IMR-90 (cell line): ENCODE measurements around the gene CIBAR2. TPM values are rescaled to one million over a fixed set of nuclear protein-coding genes. Genes with fewer than 3 reads are reported as not detected.

Source experiments
- ATAC-seq: fragments of 200-7000 bp; cut with Tn5 transposase; 2 replicates; pipeline ENCODE4 v1.9.1; 2020; ENCODE audit warnings: low read depth, mild to moderate bottlenecking, moderate library complexity
- BruUV-seq: library from RNA; stranded (reverse); fragments of 400-500 nt; replicated peaks from 2 replicates; lab custom pipeline; 2021; lab: Mats Ljungman, UMichigan
- CTCF ChIA-PET: fragments of 300-600 bp; formaldehyde crosslinking; extraction: SDS; loops from one replicate; lab custom pipeline; 2021; ENCODE audit warnings: antibody characterized with exemption; lab: Yijun Ruan, JAX
- POLR2A ChIA-PET: fragments of 300-600 bp; sonication (Branson Sonifier 250); formaldehyde crosslinking; loops from one replicate; lab custom pipeline; 2022; ENCODE audit warnings: antibody characterized with exemption; ENCODE audit not compliant: unreplicated experiment; lab: Charles Lee
- DNase-seq: peaks from one replicate; pipeline ENCODE4 v3.0.0; 2013
- H2AFZ ChIP-seq: replicated peaks from 2 replicates; pipeline ENCODE3; 2013; ENCODE audit warnings: low read length, mild to moderate bottlenecking; ENCODE audit not compliant: poor library complexity
- H2AK5ac ChIP-seq: 2 replicates; pipeline ENCODE4 v1.6.1; 2013; ENCODE audit warnings: low read depth, low read length, inconsistent platforms
- H2AK9ac ChIP-seq: replicated peaks from 2 replicates; pipeline ENCODE3; 2013; ENCODE audit warnings: mild to moderate bottlenecking, low read depth, low read length, moderate library complexity; ENCODE audit not compliant: poor library complexity
- H2BK120ac ChIP-seq: 2 replicates; pipeline ENCODE4 v1.6.1; 2013; ENCODE audit warnings: low read depth, low read length, inconsistent platforms
- H2BK15ac ChIP-seq: 3 replicates; pipeline ENCODE4 v1.6.1; 2013; ENCODE audit warnings: low read depth, low read length, inconsistent platforms
- H2BK20ac ChIP-seq: 2 replicates; pipeline ENCODE4 v1.6.1; 2013; ENCODE audit warnings: low read depth, mild to moderate bottlenecking, inconsistent platforms, low read length, moderate library complexity
- H2BK5ac ChIP-seq: 2 replicates; pipeline ENCODE4 v1.6.1; 2013; ENCODE audit warnings: mild to moderate bottlenecking, low read depth, low read length, inconsistent platforms; ENCODE audit not compliant: poor library complexity, severe bottlenecking
- H3K14ac ChIP-seq: replicated peaks from 2 replicates; pipeline ENCODE4 v1.6.1; 2013; ENCODE audit warnings: low read depth, low read length, inconsistent platforms
- H3K18ac ChIP-seq: 2 replicates; pipeline ENCODE4 v1.6.1; 2013; ENCODE audit warnings: low read depth, low read length, control low read depth
- H3K23ac ChIP-seq: 2 replicates; pipeline ENCODE4 v1.6.1; 2013; ENCODE audit warnings: low read depth, low read length, inconsistent platforms
- H3K27ac ChIP-seq: 2 replicates; pipeline ENCODE4 v1.5.1; 2013; ENCODE audit warnings: mild to moderate bottlenecking, control low read depth, low read length; ENCODE audit not compliant: insufficient read depth
- H3K27me3 ChIP-seq: 2 replicates; pipeline ENCODE4 v1.6.1; 2013; ENCODE audit warnings: low read length; ENCODE audit not compliant: control insufficient read depth, insufficient read depth
- H3K36me3 ChIP-seq: 2 replicates; pipeline ENCODE4 v1.6.1; 2013; ENCODE audit warnings: low read length, mixed read lengths; ENCODE audit not compliant: control insufficient read depth, insufficient read depth
- H3K4ac ChIP-seq: 2 replicates; pipeline ENCODE4 v1.6.1; 2013; ENCODE audit warnings: low read depth, low read length, inconsistent platforms
- H3K4me1 ChIP-seq: 2 replicates; pipeline ENCODE4 v1.6.1; 2013; ENCODE audit warnings: low read length, mixed read lengths; ENCODE audit not compliant: control insufficient read depth, insufficient read depth
- H3K4me2 ChIP-seq: 2 replicates; pipeline ENCODE4 v1.6.1; 2013; ENCODE audit warnings: low read depth, mild to moderate bottlenecking, control low read depth, low read length, moderate library complexity
- H3K4me3 ChIP-seq: 2 replicates; pipeline ENCODE4 v1.5.1; 2013; ENCODE audit warnings: low read depth, mild to moderate bottlenecking, control low read depth, low read length, moderate library complexity; ENCODE audit not compliant: insufficient read depth
- H3K56ac ChIP-seq: 2 replicates; pipeline ENCODE4 v1.6.1; 2013; ENCODE audit warnings: low read length, inconsistent platforms; ENCODE audit not compliant: insufficient read depth; ENCODE audit errors: extremely low read depth
- H3K79me1 ChIP-seq, 2 experiments: 2 replicates each; pipeline ENCODE4 v1.6.1; 2013; ENCODE audit warnings: low read length in 2 of 2, inconsistent platforms in 1 of 2, low read depth in 1 of 2
- H3K9ac ChIP-seq: 2 replicates; pipeline ENCODE4 v1.6.1; 2013; ENCODE audit warnings: low read depth, low read length, control low read depth
- H3K9me1 ChIP-seq: 2 replicates; pipeline ENCODE4 v1.6.1; 2013; ENCODE audit warnings: low read length, inconsistent platforms; ENCODE audit not compliant: insufficient read depth
- H3K9me3 ChIP-seq: 2 replicates; pipeline ENCODE4 v1.6.1; 2013; ENCODE audit warnings: low read length; ENCODE audit not compliant: control insufficient read depth, insufficient read depth
- H4K20me1 ChIP-seq: 2 replicates; pipeline ENCODE4 v1.6.1; 2013; ENCODE audit warnings: low read length, inconsistent platforms; ENCODE audit not compliant: insufficient read depth
- H4K5ac ChIP-seq: 2 replicates; pipeline ENCODE4 v1.6.1; 2013; ENCODE audit warnings: mild to moderate bottlenecking, low read depth, low read length, control low read depth
- H4K8ac ChIP-seq, 2 experiments: 2 replicates each; pipeline ENCODE4 v1.6.1; 2013; ENCODE audit warnings: low read depth in 2 of 2, low read length in 2 of 2, control low read depth in 1 of 2, inconsistent platforms in 1 of 2
- H4K91ac ChIP-seq: 2 replicates; pipeline ENCODE4 v1.6.1; 2013; ENCODE audit warnings: low read depth, low read length, inconsistent platforms; ENCODE audit not compliant: insufficient read depth
- CEBPB ChIP-seq: IDR thresholded peaks from 2 replicates; pipeline ENCODE4 v1.6.1; 2012; ENCODE audit warnings: low read depth, low read length, improper control_type of control experiment
- CHD1 ChIP-seq: IDR thresholded peaks from 2 replicates; pipeline ENCODE4 v1.6.1; 2012; ENCODE audit warnings: low read depth, low read length, improper control_type of control experiment
- CTCF ChIP-seq: conservative IDR thresholded peaks from 2 replicates; pipeline ENCODE4 v1.5.1; 2012; ENCODE audit warnings: mild to moderate bottlenecking, low read depth, low read length, improper control_type of control experiment
- FOS ChIP-seq: fragments of 150-350 bp; IDR thresholded peaks from 2 replicates; pipeline ENCODE4 v1.6.1; 2016; ENCODE audit warnings: low read depth, low read length
- MAFK ChIP-seq: IDR thresholded peaks from 2 replicates; pipeline ENCODE4 v1.6.1; 2012; ENCODE audit warnings: low read depth, low read length, improper control_type of control experiment
- MAZ ChIP-seq: IDR thresholded peaks from 2 replicates; pipeline ENCODE4 v1.6.1; 2012; ENCODE audit warnings: low read depth, mild to moderate bottlenecking, low read length, improper control_type of control experiment, moderate library complexity, borderline replicate concordance
- MXI1 ChIP-seq: IDR thresholded peaks from 2 replicates; pipeline ENCODE4 v1.6.1; 2012; ENCODE audit warnings: low read depth, mild to moderate bottlenecking, low read length, moderate library complexity, borderline replicate concordance
- NFE2L2 ChIP-seq: fragments of 150-350 bp; IDR thresholded peaks from 2 replicates; pipeline ENCODE4 v1.6.1; 2016; ENCODE audit warnings: low read depth, mild to moderate bottlenecking, low read length
- POLR2A ChIP-seq: IDR thresholded peaks from 2 replicates; pipeline ENCODE4 v1.6.1; 2012; ENCODE audit warnings: mild to moderate bottlenecking, low read depth, low read length
- RAD21 ChIP-seq: IDR thresholded peaks from 2 replicates; pipeline ENCODE4 v1.6.1; 2012; ENCODE audit warnings: low read length, improper control_type of control experiment
- RCOR1 ChIP-seq: IDR thresholded peaks from 2 replicates; pipeline ENCODE4 v1.6.1; 2012; ENCODE audit warnings: mild to moderate bottlenecking, low read length, improper control_type of control experiment; ENCODE audit not compliant: insufficient replicate concordance
- SMC3 ChIP-seq: fragments of 150-350 bp; IDR thresholded peaks from 2 replicates; pipeline ENCODE4 v1.6.1; 2016; ENCODE audit warnings: low read depth, mild to moderate bottlenecking, antibody characterized with exemption, low read length, moderate library complexity
- WGBS, 2 experiments: methylation state at CpG; one replicate each; pipeline versions ENCODE4 v1.1.5 to v1.1.7; 2013; ENCODE audit warnings: missing lambda C conversion rate in 2 of 2; ENCODE audit not compliant: insufficient read length in 1 of 2; ENCODE audit errors: extremely low coverage in 2 of 2; 5-methylcytosine and 5-hydroxymethylcytosine counted together
- dilution Hi-C: fragments of 300-500 bp; cut with HindIII; formaldehyde crosslinking; loops from one replicate; pipeline ENCODE4 v1.14.3; 2018; ENCODE audit warnings: low sequenced_read_pairs; ENCODE audit not compliant: unreplicated experiment
- in situ Hi-C: fragments of 300-500 bp; cut with MboI; formaldehyde crosslinking; loops from 3 replicates; pipeline ENCODE4 v1.14.3; 2019; ENCODE audit warnings: low sequenced_read_pairs, inconsistent platforms, mixed read lengths
- intact Hi-C: fragments of 100-400 bp; cut with micrococcal nuclease; formaldehyde crosslinking; loops from 2 replicates; pipeline ENCODE4 v1.10.0; 2022
- polyA plus RNA-seq, 3 experiments: library from polyadenylated mRNA; depleted of rRNA; stranded (reverse); fragments of >200 nt; gene quantifications; 2 replicates each; pipeline ENCODE4 v1.2.3, GENCODE V29; 2012; ENCODE audit warnings: low replicate concordance in 1 of 3
- total RNA-seq: library from RNA; depleted of rRNA; stranded (reverse); fragments of >200 nt; gene quantifications from 2 replicates; pipeline ENCODE4 v1.2.3, GENCODE V29; 2012
- TF ChIP-seq, protein P1 (sequence below): fragments of 150-350 bp; IDR thresholded peaks from 2 replicates; pipeline ENCODE4 v1.6.1; 2017; ENCODE audit warnings: mild to moderate bottlenecking, antibody characterized with exemption, low read length, low read depth
- TF ChIP-seq, protein P2 (sequence below): fragments of 150-350 bp; IDR thresholded peaks from 2 replicates; pipeline ENCODE4 v1.6.1; 2016; ENCODE audit warnings: low read depth, mild to moderate bottlenecking, low read length, moderate library complexity, borderline replicate concordance

Gene CIBAR2
- total and polyA plus RNA-seq, 2 of the 4 experiments (the other 2 are of a cell fraction): 0.18 to 0.24 TPM

- Histone ChIP-seq H3K18ac (peak overlapping the region; percentile 81), H3K27me3 (no peaks in the 10 kb centered on the region; the same call in 1 of the 2 replicates), H4K5ac (peak overlapping the region; percentile 94), H3K27ac (peak overlapping the region; percentile 75), H3K36me3 (no peaks in the 10 kb centered on the region), H3K79me1 (no peaks in the 10 kb centered on the region), H2AFZ (peak overlapping the region; percentile 94), H3K4ac (peak overlapping the region; percentile 56), H4K20me1 (no peaks in the 10 kb centered on the region), H3K56ac (no peak overlapping the region), H3K4me2 (peak overlapping the region; percentile 13; the same call in 1 of the 2 replicates), H4K91ac (peak overlapping the region; percentile 80), H3K4me1 (peaks cover 24% of the 10 kb centered on the region), H2AK9ac (peak overlapping the region; percentile 96), H3K23ac (peak overlapping the region; percentile 62; the same call in 1 of the 2 replicates), H3K9ac (peak overlapping the region; percentile 65), H2BK20ac (peak overlapping the region; percentile 79; the same call in 1 of the 2 replicates), H4K8ac (peak overlapping the region; percentile 88 to 92), H2BK120ac (peak overlapping the region; percentile 82), H2AK5ac (peak overlapping the region; percentile 94), H3K9me3 (no peaks in the 10 kb centered on the region), H3K14ac (peak overlapping the region; percentile 94), H2BK15ac (peak overlapping the region; percentile 77; the same call in 2 of the 3 replicates), H2BK5ac (peak overlapping the region; percentile 44), H3K9me1 (0 out of 2 replicates have a peak, but pooled peaks cover 3% of the 10 kb centered on the region), H3K4me3 (no peak overlapping the region)
- dilution Hi-C loops (no loop called here), in situ Hi-C loops (no loop called here), intact Hi-C loops (loop anchor here (1.0 kb wide), 1 partner anchor 9 kb away; no protein-coding TSS in a partner anchor)
- no peak for DNase-seq
- 0% methylated on average over 1 of the region's 11 CpGs; no CpG with 5 or more reads in 1 of the 2 experiments for WGBS, 2 experiments
- ChIA-PET CTCF (no interaction called here), POLR2A (no interaction called here)
- TF ChIP-seq FOS (no peak), CHD1 (no peak), MXI1 (no peak), POLR2A (no peak), CEBPB (no peak), MAFK (no peak), MAZ (no peak), CTCF (no peak), RAD21 (no peak), RCOR1 (no peak), NFE2L2 (no peak), SMC3 (no peak)
- TF ChIP-seq, protein P1, sequence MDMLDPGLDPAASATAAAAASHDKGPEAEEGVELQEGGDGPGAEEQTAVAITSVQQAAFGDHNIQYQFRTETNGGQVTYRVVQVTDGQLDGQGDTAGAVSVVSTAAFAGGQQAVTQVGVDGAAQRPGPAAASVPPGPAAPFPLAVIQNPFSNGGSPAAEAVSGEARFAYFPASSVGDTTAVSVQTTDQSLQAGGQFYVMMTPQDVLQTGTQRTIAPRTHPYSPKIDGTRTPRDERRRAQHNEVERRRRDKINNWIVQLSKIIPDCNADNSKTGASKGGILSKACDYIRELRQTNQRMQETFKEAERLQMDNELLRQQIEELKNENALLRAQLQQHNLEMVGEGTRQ: no peak
- TF ChIP-seq, protein P2, sequence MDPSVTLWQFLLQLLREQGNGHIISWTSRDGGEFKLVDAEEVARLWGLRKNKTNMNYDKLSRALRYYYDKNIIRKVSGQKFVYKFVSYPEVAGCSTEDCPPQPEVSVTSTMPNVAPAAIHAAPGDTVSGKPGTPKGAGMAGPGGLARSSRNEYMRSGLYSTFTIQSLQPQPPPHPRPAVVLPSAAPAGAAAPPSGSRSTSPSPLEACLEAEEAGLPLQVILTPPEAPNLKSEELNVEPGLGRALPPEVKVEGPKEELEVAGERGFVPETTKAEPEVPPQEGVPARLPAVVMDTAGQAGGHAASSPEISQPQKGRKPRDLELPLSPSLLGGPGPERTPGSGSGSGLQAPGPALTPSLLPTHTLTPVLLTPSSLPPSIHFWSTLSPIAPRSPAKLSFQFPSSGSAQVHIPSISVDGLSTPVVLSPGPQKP: no peak
- no TSS peak for BruUV-seq
- ATAC-seq: no peak
Measured at GRCh38 chr16:85151079-85151602, 38.9 kb upstream of the CIBAR2 start.
